MV-4-11 (cell line): ENCODE measurements around the gene OSBPL3.
A peak's percentile ranks its signal among the peaks of the same experiment; 100 is the strongest.

Experiments
- DNase-seq: peaks from one replicate; lab custom pipeline; 2025; lab: John Stamatoyannopoulos, UW

Gene OSBPL3

DNA sequence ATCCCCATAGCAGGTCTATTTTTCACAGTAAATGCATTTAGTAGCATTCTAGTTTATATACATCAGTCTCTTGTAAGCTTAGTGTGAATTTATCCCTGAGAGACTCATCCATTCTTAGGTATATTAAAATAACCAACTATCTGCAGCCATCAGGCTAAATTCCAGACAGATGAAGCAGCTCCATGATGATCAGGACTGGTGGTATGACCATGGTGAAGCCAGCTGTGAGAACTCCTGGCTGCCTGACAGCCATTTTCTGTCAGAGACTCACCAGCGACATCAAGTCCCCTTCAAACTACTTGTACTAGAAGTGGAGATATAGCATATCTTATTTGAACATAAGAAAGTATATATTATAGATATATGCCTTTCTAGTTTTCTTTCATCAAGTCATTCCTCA is 152.4 kb downstream of the OSBPL3 start:
- no peak for DNase-seq

DNA sequence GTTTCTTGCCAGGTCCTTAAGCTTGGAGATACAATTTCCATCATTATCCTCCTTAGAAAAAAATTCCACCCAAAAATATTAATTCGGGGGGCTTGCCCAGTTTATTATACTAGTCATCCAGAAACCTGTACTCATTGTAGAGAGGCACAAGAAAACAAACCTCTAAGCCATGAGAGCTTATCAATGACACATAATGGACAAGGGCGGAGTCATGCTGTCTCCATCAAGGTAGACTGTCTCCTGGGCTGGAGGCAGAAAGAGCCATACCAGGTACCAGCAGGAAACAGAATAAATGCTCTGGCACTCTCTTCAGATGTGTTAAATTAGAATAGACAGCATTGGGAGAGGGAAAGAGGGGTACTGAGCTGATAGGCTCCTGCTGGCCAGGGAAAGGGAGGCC is 153.0 kb downstream of the OSBPL3 start:
- DNase-seq: no peak

DNA sequence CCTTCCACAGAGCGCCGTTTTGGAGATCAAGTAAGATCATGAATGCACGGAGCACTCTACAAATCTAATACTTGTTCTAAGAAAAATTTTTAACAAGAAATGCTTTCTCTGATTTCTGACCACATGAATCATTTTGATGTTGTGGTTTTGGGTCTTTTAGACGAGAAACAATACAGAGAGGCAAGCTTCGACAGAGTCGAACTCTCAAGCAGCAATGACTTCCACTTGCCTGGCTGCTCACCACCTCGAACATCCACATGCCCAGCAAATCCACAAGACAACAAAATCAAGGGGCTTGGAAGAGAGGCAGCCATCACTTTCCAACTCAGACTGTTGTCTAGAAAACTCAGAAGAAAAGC is 153.3 kb downstream of the OSBPL3 start:
- DNase-seq: no peak

DNA sequence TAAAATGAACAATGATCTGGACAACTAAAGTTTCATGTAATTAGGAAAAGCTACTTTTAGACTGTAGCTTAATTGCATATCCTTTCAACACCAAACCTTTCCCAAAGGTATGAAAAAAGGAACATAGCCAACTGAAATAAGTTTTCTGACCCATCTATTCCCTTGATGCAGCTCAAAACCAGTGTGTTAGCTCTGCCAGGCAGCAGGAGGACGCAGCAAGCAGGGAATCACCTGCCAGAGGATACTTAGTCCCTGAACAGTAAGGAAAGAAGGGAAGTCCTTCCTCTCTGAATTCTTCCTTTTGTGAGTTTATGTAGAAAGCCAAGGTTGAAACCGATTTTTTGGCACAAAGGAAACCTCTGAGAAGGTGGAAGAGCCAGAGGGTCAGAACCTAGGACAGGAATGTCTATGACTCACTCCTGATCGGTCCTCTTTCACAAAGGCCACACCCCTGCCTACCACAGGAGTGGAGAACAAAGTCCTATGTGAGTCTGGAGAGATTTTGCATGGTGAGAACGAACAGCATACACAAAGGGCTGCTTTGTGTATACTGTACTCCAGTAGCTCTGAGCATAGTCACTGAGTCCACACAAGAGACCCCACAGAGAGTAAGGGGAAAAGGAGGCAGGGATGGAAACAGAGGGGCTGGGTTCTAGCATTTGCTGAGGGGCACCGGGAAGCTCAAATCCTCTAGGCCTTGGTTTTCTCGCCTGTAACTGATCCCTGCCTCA is 153.9 kb downstream of the OSBPL3 start:
- no peak for DNase-seq

DNA sequence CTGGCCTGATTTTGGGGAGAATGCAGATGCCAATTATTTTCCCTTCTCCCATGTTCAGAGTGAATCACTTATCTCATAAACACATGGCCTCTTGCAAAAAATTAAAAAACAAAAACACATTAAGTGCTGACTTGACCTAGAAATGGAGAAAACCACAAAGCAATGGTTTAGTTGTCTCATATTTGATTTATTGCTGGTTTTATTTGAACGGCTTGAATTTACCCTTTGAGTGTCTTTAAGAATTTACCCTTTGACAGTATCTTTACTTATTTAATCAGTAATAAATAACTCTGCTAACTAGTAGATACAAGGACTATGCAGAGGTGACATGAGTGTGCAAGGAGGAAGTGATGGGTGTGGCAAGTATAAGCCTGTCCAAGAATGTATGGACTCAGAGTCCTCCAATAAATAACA is 154.6 kb downstream of the OSBPL3 start:
- DNase-seq: no peak

DNA sequence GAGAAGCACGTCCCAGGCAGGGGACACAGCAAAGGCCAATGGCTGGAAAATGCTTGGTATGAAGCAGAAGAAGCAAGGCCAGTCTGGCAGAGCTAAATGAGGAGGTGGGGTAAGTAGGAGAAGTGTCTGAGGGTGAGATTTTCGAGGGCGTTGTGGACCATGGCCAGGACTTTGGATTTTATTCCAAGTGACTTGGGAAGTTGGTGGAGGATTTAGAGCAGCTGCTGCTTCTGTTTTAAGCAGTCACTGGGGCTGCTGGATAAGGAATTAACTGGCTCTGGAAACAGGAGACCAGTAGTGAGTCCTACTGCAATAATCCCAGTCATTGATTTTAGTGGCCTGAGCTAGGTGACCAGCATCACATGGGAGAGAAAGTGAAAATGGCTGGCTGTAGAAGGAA is 155.1 kb downstream of the OSBPL3 start:
- DNase-seq: no peak

DNA sequence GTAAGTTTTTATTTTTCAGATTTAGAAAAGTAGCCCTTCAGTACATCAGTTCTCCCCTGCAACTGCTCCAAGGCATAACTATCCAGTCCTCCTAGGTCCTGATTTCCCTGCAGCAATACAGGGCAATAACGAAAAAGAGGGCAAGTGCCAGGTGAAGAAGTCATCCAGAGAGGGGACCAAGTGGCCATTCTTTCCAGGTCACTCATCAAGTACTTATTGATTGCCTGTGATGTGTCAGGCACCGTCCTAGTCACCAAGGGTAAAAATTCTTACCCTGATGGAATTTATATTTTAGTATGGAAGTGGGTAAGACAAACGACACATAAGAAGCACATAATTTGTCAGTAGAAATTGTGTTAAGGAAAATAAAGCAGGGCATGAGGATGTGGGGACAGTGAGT is 155.6 kb downstream of the OSBPL3 start:
- DNase-seq: no peak

DNA sequence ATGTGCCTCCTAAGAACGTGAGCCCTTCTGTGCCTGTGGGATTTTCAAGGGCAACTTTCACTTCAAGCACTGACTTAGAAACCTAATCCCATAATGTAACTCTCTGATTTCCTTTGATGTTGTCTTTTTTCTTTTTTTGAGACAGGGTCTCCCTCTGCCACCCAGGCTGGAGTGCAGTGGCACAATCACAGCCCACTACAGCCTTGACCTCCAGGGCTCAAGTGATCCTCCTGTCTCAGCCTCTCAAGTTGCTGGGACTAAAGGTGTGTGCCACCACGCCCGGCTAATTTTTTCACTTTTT is 158.3 kb downstream of the OSBPL3 start:
- no peak for DNase-seq

DNA sequence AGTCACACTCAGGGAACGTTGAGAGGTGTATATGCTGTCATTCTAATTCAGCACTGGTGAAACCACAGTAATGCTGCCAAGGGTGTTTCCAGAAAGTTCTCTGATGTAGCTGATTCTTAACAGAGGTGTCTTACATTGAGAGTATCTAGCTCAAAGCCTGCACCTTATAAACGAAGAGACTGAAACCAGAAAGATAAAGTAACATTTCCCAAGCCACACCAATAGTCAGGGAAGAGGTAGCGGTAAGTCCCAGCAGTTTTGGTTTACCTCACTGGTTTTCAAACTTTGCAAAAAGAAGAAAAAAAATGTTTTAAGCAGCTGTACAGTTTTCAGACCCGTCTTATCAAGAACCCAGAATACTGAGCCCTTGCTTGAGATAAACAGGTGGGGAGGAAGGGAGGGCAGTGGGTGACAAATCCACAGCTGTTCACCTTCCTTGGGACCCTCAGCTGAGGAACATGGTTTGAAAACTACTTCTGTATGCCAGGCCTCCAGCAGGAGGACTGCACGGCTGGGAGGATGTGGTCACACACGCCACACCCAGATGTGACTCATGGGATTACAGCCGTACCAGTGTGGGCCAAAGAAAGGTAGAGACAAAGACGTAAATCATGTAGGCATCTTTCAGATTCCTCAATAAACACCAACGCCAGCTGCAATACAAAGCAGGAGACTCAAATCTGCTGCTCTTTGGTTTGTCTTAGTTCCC is 158.8 kb downstream of the OSBPL3 start:
- peak; percentile 92 for DNase-seq

DNA sequence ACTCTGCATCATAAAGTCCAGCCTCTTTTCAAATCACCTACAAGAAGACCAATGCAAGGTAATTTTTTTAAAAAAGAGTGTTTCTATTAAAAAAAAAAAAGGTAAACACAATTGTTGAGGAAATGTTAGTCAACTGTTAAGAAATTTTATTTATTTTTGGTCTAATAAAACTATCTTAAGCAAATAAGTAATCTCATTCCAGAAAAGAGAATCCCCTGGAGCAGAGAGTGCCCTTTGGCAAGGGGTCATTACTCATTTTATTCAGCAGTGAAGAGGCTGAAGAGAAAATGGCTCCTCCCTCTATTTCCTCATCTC is 159.3 kb downstream of the OSBPL3 start:
- DNase-seq: no peak

DNA sequence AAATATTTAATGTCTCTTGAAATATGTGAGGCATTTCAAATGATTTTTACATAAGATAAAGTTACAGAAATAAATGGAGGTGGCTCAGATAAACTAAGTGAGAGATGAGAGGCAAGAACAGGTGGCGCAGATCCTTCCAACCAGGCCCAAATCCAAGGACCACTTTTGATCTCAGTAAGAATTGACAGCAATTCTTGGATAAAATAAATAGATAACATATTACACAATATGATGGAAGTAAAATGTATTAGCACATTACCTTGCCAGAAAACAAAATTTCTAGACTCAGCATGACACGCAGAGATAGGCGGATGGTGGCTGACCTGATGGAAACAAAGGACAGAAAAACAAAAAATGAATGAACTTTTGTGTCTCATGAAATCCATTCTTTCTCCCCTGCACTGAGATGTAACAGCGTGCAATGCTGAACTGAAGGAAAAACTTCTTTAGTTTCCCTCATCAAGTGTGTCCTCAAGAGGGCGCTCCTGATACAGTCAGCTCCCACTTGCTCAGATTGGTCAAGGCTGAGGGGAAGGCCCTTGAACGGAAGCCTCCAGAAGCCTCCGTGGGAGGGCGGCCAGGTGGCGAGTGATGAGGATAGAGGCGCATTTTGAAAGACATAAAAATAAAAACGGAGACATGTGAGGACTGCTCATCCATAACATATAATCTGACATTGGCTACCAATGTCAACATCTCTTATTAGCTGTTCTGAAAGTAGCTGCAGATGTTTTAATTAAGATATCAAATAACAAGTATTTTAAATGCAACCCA is 159.9 kb downstream of the OSBPL3 start:
- DNase-seq: peak; percentile 78

DNA sequence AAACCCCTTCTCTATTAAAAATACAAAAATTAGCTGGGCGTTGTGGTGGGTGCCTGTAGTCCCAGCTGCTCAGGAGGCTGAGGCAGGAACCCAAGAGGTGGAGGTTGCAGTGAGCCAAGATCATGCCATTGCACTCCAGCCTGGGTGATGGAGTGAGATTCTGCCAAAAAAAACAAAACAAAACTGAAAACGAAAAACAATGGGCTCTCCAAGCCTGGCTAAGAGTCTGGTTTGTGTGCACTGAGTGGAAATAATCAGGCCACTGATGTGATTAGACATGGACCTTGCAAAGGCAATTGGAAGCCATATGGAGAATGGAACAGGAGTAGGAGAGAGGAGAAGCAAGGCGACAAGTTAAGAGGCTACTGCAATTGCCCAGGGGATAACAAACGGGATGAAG is 162.6 kb downstream of the OSBPL3 start:
- DNase-seq: no peak

DNA sequence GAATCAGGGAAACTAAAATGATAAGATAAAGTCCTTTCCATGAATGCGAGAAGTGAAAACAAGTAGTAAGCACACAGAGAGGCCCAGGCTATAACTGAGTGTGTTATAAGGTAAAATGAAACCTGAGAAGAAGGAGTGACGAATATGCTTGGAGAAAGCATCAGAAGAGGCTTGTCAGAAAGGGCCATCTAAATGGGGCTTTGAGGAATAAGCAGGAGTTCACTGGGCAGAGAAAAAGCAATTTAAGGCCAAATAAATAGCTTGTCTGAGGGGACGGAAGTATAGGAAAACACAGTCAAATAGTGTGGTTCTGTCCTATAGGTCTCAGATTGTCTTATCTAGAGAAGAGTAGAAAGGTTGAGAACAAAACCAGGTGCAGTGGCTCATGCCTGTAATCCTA is 163.1 kb downstream of the OSBPL3 start:
- DNase-seq: no peak

DNA sequence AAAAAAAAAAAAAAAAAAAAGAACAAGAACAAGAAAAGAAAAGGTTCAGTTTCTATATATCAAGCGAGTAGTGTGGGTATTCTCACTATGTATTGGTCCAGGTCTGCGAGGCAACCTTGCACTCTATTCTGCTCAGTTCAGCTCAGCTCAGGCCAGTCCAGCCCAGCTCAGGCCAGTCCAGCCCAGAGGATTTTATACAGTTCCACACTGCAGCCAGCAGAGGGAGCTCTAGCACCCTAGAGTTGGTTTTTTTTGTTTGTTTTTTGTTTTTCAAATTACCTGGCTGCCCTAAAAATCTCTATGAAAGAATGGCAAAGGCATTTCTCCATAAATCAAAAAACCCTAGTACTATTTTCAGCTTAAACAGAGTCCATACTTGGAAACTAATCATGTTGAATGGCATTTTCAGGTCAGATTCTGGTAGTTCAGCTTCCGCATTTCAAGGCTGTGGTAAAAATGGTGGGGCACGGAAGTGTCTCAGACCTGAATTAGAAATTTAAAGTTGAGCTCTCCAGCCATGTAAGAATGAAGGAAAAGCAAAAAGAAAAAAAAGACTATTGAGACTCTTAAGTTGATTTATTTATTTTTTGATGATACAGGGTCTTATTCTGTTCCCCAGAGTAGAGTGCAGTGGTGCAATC is 167.6 kb downstream of the OSBPL3 start:
- DNase-seq: peak; percentile 38

DNA sequence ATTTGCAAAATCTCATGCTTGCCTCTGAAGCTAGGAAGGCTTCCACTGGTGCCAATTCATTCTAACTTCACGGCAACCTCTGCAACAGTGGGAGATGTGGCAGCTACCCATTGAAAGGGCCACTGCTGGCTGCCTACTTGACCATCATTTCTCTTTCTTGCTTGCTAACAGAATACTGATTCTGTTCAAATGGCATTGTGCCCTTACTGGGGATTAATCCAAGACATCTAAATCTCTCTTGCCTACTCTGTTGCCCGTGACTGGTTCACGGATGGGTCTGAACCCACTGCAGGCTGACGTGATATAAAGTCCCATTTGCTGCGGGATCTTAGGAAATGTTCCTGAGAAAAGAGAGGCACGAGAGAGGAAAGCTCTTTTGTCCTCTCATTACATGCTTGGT is 171.5 kb downstream of the OSBPL3 start:
- no peak for DNase-seq

DNA sequence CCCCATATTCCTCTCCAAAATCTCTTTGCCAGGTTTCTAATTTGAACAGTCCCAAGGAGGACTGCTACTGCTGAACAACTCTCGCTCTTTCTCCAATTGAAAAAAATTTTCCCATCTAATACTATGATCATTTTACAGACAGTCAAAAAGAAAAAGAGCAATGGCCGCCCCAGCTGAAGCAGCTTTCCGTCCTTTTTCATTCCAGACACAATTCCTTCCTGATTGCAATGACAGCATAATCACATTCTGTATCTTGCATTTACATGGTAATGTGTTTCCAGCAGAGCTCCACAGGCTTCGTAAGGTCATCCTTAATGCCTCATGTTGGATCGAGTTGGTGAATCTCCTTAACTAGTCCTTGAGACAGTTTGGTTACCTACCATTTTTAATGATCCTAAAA is 177.7 kb downstream of the OSBPL3 start:
- DNase-seq: no peak

DNA sequence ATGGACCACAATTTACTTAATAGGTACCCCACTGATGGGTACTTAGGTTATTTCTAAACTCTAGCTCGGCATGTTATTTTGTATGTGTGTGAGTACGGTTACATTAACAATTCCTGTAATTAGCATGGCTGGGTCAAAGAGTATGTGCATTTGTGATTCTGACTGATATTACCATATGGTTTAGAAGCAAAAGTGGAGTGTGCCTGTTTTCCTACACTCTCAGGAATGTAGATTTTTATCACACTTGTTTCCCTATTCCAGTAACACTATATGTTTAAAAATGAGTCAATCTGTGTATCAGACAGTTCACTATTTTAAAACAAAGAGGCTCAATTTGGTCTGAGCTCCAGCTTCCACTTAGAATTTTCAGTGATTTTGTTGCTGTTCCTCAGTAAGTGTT is 178.1 kb downstream of the OSBPL3 start:
- DNase-seq: no peak

DNA sequence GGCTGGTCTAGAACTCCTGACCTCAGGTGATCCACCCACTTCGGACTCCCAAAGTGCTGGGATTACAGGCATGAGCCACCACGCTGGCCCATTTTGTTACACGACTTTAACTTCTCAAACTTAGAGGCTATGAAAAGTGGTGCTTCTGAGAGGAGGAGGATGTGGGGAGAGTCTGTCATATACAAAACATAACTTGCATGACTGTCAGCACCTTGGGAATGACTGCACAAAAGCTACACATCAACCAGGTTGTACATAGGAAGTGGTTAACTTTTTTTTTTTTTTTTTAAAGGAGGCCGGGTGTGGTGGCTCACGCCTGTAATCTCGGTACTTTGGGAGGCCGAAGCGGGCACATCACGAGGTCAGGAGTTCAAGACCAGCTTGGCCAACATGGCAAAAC is 179.3 kb downstream of the OSBPL3 start:
- DNase-seq: no peak

DNA sequence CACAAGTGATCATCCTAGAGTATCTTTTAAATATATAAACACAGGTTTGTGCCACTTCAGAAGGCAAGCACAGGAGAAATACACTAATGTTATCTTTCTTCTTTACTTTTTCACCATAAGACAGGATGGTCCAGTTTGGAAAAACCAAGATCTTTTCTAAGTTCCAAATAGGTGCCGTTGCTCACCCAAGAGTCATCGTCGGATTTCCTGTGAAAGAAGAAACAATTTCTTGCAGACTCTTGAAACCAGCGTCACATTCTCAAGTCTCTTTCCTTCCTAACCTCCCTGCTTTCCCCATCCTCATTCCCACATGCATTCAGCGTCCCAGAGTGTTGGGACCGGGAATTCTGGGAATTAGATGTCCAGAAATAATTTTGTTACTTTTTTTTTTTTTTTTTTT is 179.9 kb downstream of the OSBPL3 start:
- DNase-seq: no peak

DNA sequence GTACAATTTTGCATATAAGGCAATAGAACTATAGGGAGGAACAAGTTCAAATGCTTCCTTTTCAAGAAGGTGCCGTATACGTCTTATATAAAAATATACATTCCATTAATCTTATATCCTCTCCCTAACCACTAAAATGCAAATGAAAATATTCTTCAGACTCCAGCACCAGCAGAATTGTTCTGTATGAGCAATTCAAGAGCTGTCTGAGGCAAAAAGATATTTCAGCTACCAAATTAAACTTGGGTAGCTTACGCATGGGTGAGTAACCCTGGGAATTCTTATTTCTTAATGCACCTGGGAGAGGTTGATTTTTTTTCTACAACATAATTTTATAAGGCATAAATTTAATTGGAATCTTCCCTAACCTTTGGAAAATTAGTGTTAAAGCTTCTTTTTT is 180.5 kb downstream of the OSBPL3 start:
- DNase-seq: no peak

DNA sequence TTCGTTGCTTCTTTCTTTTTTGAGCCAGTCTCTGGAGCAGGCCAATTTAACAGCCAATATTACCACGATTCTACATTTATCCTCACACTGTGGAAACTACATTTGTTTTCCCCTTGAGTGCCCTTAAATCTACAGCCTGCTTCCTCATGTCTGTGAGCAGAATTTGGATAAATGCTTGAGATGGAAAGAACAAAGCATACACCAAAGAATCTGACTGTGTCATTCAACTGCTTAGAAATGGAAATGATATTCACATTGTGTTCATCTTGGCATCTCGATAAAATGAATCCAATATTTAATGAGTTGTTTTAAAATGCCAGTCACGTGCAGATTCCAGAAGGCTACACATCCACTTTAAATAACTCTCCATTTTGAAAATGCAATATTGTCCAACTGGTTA is 181.7 kb downstream of the OSBPL3 start:
- no peak for DNase-seq

DNA sequence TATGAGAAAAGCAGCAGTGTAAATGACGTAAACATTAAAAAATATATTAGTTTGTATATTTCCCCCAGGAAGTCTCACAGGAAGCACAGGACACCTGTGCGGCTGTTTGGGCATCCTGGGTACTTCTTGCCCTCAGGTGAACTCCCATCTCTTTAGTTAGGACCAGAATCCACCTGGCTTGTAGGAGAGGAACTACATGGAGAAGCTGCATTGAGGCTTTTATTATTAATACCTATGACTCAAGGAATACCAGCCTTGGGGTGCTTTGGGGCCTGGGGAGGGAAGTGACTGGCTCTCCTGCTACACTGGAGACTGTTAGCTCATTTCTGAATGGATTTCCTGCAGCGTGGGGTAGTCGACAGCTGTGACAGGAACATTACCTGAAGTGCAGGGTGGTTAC is 182.7 kb downstream of the OSBPL3 start:
- no peak for DNase-seq

DNA sequence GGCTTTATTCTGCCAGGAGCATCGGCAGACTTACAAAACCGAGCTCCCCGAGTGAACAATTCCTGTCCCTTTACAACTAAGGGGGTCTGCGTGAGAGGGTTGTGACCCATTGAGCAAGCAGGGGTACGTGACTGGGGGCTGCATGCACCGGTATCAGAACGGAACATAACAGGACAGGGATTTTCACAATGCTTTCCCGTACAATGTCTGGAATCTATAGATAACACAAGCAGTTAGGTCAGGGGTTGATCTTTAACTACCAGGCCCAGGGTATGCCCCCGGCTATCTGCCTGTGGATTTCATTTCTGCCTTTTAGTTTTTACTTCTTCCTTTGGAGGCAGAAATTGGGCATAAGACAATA is 184.6 kb downstream of the OSBPL3 start:
- DNase-seq: no peak
